Measurements from ENCODE around the gene LMAN1L.

The LMAN1L gene

DNA sequence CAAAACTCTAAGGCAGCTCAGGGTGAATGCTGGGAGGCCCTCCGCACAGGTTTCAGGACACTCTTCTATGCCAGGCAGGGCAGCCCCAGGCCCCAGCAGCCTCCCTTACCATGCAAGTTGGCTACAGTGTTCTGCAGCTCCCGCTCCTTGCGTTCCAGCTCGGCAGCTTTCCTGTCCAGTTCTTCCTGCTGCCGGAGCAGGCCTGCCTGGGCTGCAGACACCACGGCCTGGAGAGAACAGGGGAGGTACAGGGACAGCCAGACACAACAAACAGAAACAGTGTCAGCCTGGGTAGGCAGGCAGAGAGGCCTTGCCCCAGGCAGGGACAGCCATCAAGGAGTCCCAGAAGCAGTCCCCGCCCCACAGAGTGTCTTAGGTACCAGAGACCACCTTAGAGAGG lies 39.3 kb downstream of the LMAN1L start:
- TF ChIP-seq, protein P1, sequence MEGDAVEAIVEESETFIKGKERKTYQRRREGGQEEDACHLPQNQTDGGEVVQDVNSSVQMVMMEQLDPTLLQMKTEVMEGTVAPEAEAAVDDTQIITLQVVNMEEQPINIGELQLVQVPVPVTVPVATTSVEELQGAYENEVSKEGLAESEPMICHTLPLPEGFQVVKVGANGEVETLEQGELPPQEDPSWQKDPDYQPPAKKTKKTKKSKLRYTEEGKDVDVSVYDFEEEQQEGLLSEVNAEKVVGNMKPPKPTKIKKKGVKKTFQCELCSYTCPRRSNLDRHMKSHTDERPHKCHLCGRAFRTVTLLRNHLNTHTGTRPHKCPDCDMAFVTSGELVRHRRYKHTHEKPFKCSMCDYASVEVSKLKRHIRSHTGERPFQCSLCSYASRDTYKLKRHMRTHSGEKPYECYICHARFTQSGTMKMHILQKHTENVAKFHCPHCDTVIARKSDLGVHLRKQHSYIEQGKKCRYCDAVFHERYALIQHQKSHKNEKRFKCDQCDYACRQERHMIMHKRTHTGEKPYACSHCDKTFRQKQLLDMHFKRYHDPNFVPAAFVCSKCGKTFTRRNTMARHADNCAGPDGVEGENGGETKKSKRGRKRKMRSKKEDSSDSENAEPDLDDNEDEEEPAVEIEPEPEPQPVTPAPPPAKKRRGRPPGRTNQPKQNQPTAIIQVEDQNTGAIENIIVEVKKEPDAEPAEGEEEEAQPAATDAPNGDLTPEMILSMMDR (IDR thresholded peaks at IDR 0.05; ENCODE audit: borderline replicate concordance, control extremely low read depth, extremely low read depth, insufficient read depth, missing control alignments), result no peak
- DNase-seq (ENCODE audit: low spot score), result no peak
- in situ Hi-C loops (cut with MboI; ENCODE audit: low sequenced_read_pairs, unreplicated experiment), result no loop called here

DNA sequence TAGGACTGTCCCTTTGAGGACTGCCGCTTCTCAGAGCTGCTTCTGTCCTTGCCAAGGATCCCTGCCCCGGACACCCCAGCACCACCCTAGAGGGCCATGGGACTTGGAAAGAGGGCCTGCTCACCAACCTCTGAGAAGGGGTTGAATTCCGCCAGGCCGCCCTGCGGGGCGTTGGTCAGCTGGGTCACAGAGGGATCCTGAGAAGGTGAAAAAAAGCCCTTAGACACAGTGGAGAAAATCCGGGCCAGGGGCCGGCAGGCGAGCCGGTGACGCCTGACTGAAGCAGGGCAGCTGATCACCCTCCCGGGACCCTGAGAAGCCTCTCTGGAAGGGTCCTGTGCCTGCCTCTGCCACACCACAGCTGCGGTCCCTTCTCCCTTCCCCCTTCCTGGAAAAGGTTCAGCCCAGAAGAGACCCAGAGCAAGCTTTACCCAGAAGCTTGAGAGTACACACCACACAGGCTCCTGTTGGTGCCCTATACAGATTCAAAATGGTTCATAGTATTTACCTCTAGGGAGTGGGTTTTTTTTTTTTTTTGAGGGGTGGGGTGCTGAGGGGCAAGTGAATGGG lies 41.9 kb downstream of the LMAN1L start:
- TF ChIP-seq, protein P1 (IDR thresholded peaks at IDR 0.05; ENCODE audit: borderline replicate concordance, control extremely low read depth, extremely low read depth, insufficient read depth, missing control alignments), result no peak
- DNase-seq (ENCODE audit: low spot score), result no peak
- in situ Hi-C loops (cut with MboI; ENCODE audit: low sequenced_read_pairs, unreplicated experiment), result no loop called here

DNA sequence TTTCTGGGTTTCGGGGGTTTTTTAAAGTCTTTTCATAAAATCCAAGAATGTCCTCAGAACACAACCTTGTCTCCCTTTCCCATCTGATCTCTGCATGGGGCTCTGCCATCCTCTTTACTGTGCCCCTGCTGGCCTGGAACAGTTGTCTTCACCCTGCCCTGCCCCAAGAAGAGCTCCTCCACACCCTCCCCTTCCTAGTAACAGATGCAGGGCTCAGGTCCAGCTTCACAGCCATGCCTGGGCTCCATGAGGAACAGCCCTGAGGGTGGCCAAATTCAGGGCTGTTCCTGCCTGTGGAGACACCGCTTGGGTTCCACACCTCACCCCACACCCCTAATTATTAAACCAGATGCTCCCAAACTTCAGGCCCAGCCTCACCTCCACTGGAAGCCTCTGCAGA lies 43.2 kb downstream of the LMAN1L start:
- TF ChIP-seq, protein P1 (IDR thresholded peaks at IDR 0.05; ENCODE audit: borderline replicate concordance, control extremely low read depth, extremely low read depth, insufficient read depth, missing control alignments), result no peak
- no peak for DNase-seq (ENCODE audit: low spot score)
- in situ Hi-C loops (cut with MboI; ENCODE audit: low sequenced_read_pairs, unreplicated experiment), result no loop called here

GRCh38 chr15:74856537-74856936 lies 43.9 kb downstream of the LMAN1L start:
- in situ Hi-C loops (cut with MboI; ENCODE audit: low sequenced_read_pairs, unreplicated experiment), result no loop called here
- no peak for DNase-seq (ENCODE audit: low spot score)
- TF ChIP-seq, protein P1 (IDR thresholded peaks at IDR 0.05; ENCODE audit: borderline replicate concordance, control extremely low read depth, extremely low read depth, insufficient read depth, missing control alignments), result no peak

GRCh38 chr15:74857082-74857655 lies 44.5 kb downstream of the LMAN1L start:
- TF ChIP-seq, protein P1 (IDR thresholded peaks at IDR 0.05; ENCODE audit: borderline replicate concordance, control extremely low read depth, extremely low read depth, insufficient read depth, missing control alignments), result no peak
- in situ Hi-C loops (cut with MboI; ENCODE audit: low sequenced_read_pairs, unreplicated experiment), result no loop called here
- peak; percentile 66 for DNase-seq (ENCODE audit: low spot score)

DNA sequence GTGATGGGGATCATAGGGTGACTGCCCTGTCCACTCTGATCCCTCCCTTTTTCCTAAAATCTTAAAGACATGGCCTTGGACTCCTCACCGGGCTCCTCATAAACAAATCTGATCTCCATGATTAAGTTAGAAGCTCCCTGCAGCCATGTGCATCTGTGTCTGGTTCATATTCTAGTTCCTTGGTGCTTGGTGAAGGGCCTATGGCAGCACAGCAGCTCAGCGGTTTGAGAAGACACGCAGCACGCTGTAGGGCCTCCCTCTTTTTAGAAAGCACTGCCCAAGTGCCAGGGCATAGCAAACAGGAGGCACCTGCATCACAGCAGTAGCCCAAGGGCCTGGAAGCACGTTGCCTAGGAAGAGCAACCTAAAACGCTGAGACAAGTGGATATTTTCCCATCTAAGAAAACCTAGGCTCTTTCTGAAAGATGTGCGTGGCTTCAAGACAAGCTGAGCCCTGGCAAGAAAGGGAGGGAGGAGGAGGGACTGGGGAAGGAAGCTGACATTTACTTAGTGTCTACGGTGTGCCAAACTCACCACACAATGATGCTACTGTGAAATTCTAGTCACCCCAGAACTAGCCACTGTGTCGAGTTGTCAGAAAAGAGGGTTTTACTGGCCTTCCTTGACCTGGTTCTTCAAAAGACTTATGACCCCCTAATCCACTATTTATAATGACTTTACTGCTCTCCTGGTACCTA lies 45.2 kb downstream of the LMAN1L start:
- TF ChIP-seq, protein P1 (IDR thresholded peaks at IDR 0.05; ENCODE audit: borderline replicate concordance, control extremely low read depth, extremely low read depth, insufficient read depth, missing control alignments), result no peak
- in situ Hi-C loops (cut with MboI; ENCODE audit: low sequenced_read_pairs, unreplicated experiment), result no loop called here
- peak; percentile 39 for DNase-seq (ENCODE audit: low spot score)

All from GM13976 (cell line).